Bronchial epithelial cell (primary cell): ENCODE results near the gene LBX1. TPM values are rescaled to one million over a fixed set of nuclear protein-coding genes. Genes with fewer than 3 reads are reported as not detected.

Experiments
- DNase-seq: peaks from one replicate; pipeline ENCODE4 v3.0.0-alpha.2; 2010; ENCODE audit warnings: low read depth
- FAIRE-seq: peaks from 2 replicates; lab custom pipeline; 2011; peaks lifted over from hg19 to GRCh38; lab: Jason Lieb, UNC
- H3K27me3 ChIP-seq: 2 replicates; pipeline ENCODE4 v1.5.1; 2011; ENCODE audit warnings: low read length; ENCODE audit not compliant: control insufficient read depth, insufficient read depth
- H3K36me3 ChIP-seq: 2 replicates; pipeline ENCODE4 v1.5.1; 2011; ENCODE audit warnings: low read length; ENCODE audit not compliant: control insufficient read depth, insufficient read depth
- H3K4me3 ChIP-seq: 2 replicates; pipeline ENCODE4 v1.5.1; 2011; ENCODE audit warnings: mild to moderate bottlenecking, low read depth, low read length, control low read depth
- CTCF ChIP-seq: IDR thresholded peaks from 2 replicates; pipeline ENCODE4 v1.5.1; 2011; ENCODE audit warnings: mild to moderate bottlenecking, moderate library complexity, low read length, control low read depth, inconsistent platforms; ENCODE audit not compliant: insufficient read depth, severe bottlenecking
- total RNA-seq: library from RNA; depleted of rRNA; stranded (reverse); fragments of >200 nt; gene quantifications from 2 replicates; pipeline ENCODE4 v1.2.1, GENCODE V29; 2014

LBX1 gene
- total RNA-seq, 1 donor from 2014 or later: not detected

GRCh38 chr10:101195921-101196320 is 33.3 kb downstream of the LBX1 start:
- TF ChIP-seq CTCF: no peak
- Histone ChIP-seq H3K36me3 (no peaks in the 10 kb centered on the region), H3K4me3 (no peak overlapping the region), H3K27me3 (peaks cover 12% of the 10 kb centered on the region)
- FAIRE-seq: no peak
- DNase-seq: no peak

GRCh38 chr10:101189461-101190401 is 39.5 kb downstream of the LBX1 start:
- peaks cover 9% of the 10 kb centered on the region for H3K27me3 ChIP-seq
- no peaks in the 10 kb centered on the region for H3K36me3 ChIP-seq
- no peak for TF ChIP-seq CTCF
- no peak overlapping the region for H3K4me3 ChIP-seq
- no peak for DNase-seq
- FAIRE-seq: no peak

GRCh38 chr10:101188942-101189341 is 40.3 kb downstream of the LBX1 start:
- no peaks in the 10 kb centered on the region for H3K36me3 ChIP-seq
- no peak for TF ChIP-seq CTCF
- H3K27me3 ChIP-seq: peaks cover 9% of the 10 kb centered on the region
- FAIRE-seq (no peak), DNase-seq (no peak)
- H3K4me3 ChIP-seq: no peak overlapping the region

GRCh38 chr10:101183458-101184183 is 45.6 kb downstream of the LBX1 start:
- DNase-seq (no peak), FAIRE-seq (no peak)
- H3K36me3 ChIP-seq: no peaks in the 10 kb centered on the region
- no peak for TF ChIP-seq CTCF
- peaks cover 2% of the 10 kb centered on the region for H3K27me3 ChIP-seq
- no peak overlapping the region for H3K4me3 ChIP-seq

GRCh38 chr10:101182936-101183335 is 46.3 kb downstream of the LBX1 start:
- no peak overlapping the region for H3K4me3 ChIP-seq
- TF ChIP-seq CTCF: no peak
- DNase-seq: no peak
- H3K27me3 ChIP-seq: peaks cover under 1% of the 10 kb centered on the region
- no peaks in the 10 kb centered on the region for H3K36me3 ChIP-seq
- FAIRE-seq: no peak

Other genes starting within 250 kb of the LBX1 start
- 47.7 and 73.5 TPM in 2 replicates for gene MRPL43, start 242.0 kb downstream of the LBX1 start, total RNA-seq
- 7.9 and 14.7 TPM in 2 replicates for gene TWNK, start 241.9 kb downstream of the LBX1 start, total RNA-seq
- 30.0 and 36.5 TPM in 2 replicates for gene LZTS2, start 229.7 kb downstream of the LBX1 start, total RNA-seq
- gene PDZD7, start 198.3 kb downstream of the LBX1 start, total RNA-seq: 0.13 and 0.26 TPM in 2 replicates
- gene SFXN3, start 198.2 kb downstream of the LBX1 start, total RNA-seq: 14.0 and 16.1 TPM in 2 replicates
- 1.6 and 4.0 TPM in 2 replicates for gene KAZALD1, start 167.5 kb downstream of the LBX1 start, total RNA-seq
- gene TLX1, start 98.2 kb downstream of the LBX1 start, total RNA-seq: not detected in 2 replicates
- gene BTRC, start 124.7 kb upstream of the LBX1 start, total RNA-seq: 6.8 and 9.7 TPM in 2 replicates